Activated CD8-positive, alpha-beta memory T cell treated with anti-CD3 and anti-CD28 coated beads for 1 hour (primary cell): ENCODE measurements around the gene HK1.
"Not testable (repeated sequence)": the region's sequence is repeated elsewhere in the genome, so short reads cannot be mapped to it uniquely, and the experiment has no call there.

Source experiments
- DNase-seq, 2 donors: peaks; one replicate each; pipeline ENCODE4 v3.0.0-alpha.2; 2020; ENCODE audit warnings: low read depth in 1 of 2; ENCODE audit errors: extremely low read depth in 1 of 2

The HK1 gene

GRCh38 chr10:69325637-69326523 is 47.6 kb downstream of the HK1 start:
- DNase-seq = not testable (repeated sequence)

- no peak for DNase-seq
These were observed 48.4 kb downstream of the HK1 start for GRCh38 chr10:69326692-69327091.

GRCh38 chr10:69327463-69328379 is 49.4 kb downstream of the HK1 start:
- DNase-seq = no peak

- no peak for DNase-seq
These were observed 50.1 kb downstream of the HK1 start for GRCh38 chr10:69328380-69328735.

GRCh38 chr10:69328888-69329287 is 50.6 kb downstream of the HK1 start:
- not testable (repeated sequence) for DNase-seq

GRCh38 chr10:69329721-69330178 is 51.5 kb downstream of the HK1 start:
- DNase-seq = no peak

GRCh38 chr10:69331161-69331560 is 52.9 kb downstream of the HK1 start:
- DNase-seq = no peak

GRCh38 chr10:69332278-69333010 is 54.1 kb downstream of the HK1 start:
- no peak for DNase-seq

GRCh38 chr10:69333205-69333604 is 54.9 kb downstream of the HK1 start:
- no peak for DNase-seq

GRCh38 chr10:69333865-69334301 is 55.6 kb downstream of the HK1 start:
- not testable (repeated sequence) for DNase-seq

GRCh38 chr10:69334302-69335062 is 56.2 kb downstream of the HK1 start:
- no peak for DNase-seq

- DNase-seq = no peak
These were observed 56.8 kb downstream of the HK1 start for GRCh38 chr10:69335063-69335587.

GRCh38 chr10:69335613-69336012 is 57.3 kb downstream of the HK1 start:
- DNase-seq = no peak

- DNase-seq = no peak
These were observed 58.6 kb downstream of the HK1 start for GRCh38 chr10:69336952-69337295.

GRCh38 chr10:69337296-69338132 is 59.2 kb downstream of the HK1 start:
- DNase-seq = no peak

- no peak for DNase-seq
These were observed 59.8 kb downstream of the HK1 start for GRCh38 chr10:69338133-69338456.

- DNase-seq = no peak
These were observed 60.5 kb downstream of the HK1 start for GRCh38 chr10:69338547-69339450.

GRCh38 chr10:69340695-69341094 is 62.4 kb downstream of the HK1 start:
- DNase-seq = no peak
